Measurements from ENCODE around the gene TXLNB.
"Not testable (repeated sequence)": the region's sequence is repeated elsewhere in the genome, so short reads cannot be mapped to it uniquely, and the experiment has no call there.

Gene TXLNB

DNA sequence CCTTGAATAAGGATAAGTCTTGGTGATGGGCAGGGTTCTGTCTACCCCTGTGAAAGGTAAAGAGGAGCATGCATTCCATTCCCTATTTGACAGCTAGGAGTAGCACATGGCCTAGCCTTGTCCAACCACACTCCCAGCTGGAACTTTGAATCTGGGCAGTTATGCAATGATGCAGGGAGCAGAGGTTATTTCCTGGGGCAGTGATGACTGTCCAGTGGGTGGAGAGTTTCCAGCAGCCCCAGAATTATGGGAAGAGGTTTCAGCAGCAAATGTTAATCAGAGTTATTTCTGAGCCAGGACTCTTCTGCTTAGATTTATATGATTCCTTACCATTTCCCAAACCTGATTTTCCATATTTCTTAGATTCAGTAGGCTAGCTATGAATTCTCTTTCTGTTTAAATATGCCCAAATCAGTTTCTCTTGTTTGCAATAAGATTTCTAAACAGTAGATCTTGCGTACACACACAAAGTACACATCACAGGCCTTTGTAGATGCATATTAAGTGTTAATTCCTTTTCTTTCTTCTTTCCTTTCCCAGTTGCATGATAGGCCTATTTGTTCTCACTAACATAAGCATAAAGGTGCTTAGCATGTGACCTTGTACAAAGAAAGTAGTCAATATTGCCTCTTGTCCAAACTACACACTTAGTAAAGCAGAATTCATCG lies 17.3 kb upstream of the TXLNB start:
- DNase-seq (ENCODE audit: low read depth), result no peak

DNA sequence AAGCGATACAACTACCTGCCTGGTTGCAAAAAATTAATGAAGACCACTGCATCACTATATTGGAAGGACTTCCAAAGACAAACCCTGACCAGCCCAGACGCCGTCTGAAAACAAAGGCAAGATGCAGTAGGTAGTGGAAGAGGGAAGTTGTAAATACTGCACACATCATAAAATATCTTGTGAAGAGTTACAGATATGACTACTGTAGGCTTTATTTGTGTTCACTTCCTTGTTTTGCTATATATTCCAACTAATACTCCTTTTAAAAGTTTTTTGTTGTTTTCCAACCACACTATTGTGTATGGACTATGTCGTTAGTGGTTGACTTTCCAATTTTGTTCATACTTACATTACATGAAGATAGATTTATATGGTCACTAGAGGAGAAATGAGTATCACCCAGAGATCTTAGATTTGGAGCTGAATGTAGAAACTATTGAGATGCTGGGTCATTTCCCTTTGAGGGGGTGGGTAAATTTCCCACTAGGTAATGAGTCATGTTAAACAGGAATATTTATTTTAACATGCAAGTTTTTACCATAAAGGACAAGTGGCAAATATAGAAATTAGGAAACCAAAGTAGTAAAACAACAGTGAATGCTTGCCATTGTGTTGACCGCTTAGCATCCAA lies 16.6 kb upstream of the TXLNB start:
- no peak for DNase-seq (ENCODE audit: low read depth)

DNA sequence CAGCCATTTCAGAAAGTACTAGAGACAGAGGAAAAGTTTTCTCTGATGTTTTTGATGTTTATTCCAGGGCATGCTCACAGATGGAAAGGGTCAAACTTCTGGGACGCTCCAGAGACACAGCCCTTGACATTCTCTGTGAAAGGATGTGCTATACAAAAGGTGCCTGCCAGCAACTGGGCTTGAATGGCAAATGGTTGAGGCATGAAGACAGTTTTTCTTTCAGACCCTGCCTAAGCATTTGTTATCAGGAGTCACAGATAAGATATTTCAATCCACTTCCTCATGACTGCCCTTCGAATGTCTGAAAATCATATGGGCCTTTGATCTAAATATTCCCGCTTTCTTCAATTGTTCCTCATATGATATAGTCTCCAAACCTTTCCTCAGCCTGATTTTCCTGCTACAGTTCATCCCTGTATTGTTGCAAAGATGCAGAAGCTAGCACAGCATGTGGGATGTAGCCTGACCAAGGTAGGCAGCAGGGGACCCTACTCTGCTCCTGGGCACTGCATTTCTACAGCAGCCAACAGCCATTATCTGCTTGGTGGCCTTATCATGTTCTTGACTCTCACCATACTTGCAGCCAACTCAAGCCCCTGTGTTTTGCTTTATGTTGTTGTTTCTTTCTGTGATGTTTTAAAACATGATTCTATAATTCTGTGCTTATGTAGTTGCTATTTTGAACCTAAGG lies 14.6 kb upstream of the TXLNB start:
- DNase-seq (ENCODE audit: low read depth), result no peak

DNA sequence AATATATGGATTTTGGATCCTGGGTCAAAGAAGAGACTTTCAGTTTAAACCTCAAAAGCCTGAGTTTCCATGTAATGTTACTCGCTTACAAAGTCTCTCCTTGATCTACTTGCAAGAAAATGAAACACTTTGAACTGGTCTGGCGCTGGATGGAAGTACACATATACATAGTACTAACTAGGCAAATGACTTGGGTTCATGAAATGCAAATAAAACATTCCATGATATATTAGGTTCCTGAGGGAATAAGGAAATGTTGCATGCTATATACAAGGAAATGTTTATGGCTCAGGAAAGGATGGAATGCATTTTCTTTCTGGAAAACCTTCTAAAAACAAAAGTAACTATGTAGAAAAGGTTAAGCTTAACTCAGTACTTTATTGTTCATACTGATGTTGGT lies 11.4 kb upstream of the TXLNB start:
- no peak for DNase-seq (ENCODE audit: low read depth)

DNA sequence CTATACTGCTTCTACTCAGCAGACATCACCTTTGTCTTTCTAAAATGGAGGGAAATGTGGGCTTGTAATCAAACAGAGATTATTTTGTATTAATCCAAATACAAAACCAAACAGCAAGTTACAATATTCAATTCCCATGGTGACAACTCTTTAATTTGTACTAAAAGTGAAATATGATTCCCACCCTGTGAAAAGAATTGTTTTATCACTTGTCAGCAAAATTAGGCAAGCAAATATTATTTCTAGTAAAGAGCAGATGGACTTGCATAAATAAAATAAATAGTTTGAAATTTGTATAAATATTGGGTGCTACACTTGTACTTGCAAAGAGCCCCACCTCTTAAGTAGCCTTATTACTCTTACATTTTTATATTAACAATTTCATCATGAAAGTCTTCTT lies 6.1 kb upstream of the TXLNB start:
- DNase-seq (ENCODE audit: low read depth), result no peak

DNA sequence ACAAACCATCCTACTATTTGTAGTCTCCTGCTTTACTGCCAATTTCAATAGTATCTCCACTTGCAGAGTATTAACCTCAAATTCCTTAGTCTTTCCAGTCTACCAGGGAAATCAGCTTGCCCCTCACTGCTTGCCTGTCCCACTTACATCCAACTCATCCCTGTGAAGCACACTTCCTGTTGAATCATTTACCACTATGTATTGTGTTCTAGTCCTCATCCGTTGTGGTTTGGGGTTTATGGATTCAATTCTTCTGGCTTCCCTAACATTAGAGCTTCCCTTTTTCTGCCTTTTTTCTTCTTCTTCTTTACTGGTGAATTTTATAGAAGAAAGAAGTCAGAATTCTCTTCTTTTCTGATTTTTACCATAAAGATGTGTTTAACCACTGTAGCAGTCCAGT lies 5.1 kb upstream of the TXLNB start:
- no peak for DNase-seq (ENCODE audit: low read depth)

DNA sequence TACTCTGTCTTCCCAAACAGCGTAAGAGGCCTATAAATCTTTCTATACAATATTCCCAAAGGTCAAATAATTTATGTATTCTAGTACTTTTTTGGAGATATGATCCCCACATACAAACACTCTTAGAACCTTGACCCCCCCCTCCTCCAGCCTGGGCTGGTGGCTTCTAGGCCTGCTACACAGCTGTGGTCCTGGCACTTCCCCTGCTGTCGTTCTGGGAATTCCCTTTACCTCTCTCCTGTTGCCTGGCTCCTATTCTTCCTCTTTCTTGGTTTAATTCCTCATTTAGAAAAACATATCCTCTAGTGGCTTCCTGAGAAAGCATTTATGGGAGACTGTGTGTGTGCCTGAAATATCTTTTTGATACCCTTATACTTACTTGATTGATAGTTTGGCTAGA lies 4.1 kb upstream of the TXLNB start:
- no peak for DNase-seq (ENCODE audit: low read depth)

DNA sequence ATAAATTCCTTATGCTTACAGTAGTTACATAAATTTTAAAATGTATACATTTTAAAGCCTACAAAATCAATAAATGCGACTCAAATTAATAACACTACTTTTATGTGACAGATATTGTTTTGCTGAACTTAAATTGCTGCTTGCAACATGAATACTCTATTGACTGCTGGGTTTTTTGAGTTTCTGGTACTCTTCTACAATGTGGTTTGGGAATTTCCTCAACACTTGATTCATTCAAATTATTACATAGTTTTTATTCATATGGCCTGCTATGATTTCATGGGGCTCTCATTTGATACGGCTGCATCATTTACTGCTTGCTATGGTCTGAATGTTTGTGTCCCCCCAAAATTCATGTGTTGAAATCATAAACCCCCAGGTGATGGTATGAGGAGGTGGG lies 2.3 kb upstream of the TXLNB start:
- DNase-seq (ENCODE audit: low read depth), result no peak

DNA sequence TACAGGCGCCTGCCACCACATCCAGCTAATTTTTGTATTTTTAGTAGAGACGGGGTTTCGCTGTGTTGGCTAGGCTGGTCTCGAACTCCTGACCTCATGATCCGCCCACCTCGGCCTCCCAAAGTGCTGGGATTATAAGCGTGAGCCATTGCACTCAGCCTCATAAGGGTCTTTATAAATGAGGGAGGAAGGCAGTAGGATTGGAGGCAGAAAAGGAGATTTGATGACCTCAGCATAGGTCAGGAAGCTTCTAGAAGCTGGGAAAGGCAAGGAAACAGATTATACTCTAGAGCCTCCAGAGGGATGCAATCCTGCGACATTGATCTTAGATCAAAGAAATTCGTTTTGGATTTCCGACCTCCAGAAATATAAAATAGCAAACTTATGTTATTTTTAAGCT lies 1.4 kb upstream of the TXLNB start:
- not testable (repeated sequence) for DNase-seq (ENCODE audit: low read depth)

DNA sequence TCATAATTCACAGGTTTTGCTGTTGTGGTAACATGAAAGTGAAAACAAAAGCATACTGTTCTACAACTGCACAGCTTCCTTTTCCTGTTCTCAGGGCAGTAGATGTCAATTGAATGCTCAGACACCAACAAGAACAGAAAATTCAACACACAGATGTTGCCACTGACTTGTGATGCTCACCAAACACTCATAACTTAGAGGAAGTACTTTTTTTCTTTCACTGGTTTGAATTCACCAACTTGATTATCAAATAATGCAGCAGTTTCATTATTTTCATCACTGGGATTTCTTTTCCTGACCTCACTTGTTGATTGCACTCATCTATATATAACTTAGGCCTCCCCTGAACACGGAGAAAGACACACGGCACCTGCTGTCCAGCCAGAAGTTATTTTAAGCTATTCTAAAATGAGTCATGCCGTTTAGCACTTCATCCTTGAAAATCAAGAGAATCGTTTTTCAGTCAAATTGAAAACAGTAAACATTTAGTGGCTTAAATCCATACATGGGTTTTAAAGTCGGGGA lies 949 bp downstream of the TXLNB start:
- no peak for DNase-seq (ENCODE audit: low read depth)

DNA sequence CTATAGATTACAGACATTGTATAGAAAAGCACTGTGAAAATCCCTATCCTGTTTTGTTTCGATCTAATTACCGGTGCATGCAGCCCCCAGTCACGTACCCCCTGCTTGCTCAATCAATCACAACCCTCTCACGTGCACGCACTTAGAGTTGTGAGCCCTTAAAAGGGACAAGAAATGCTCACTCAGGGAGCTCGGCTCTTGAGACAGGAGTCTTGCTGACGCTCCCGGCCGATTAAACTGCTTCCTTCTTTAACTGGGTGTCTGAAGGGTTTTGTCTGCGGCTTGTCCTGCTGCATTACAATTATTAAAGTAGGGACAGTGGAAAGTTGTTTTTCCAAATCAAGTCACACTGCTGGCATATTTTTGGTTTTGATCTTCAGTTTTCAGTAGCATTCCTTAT lies 2.6 kb downstream of the TXLNB start:
- DNase-seq (ENCODE audit: low read depth), result no peak

DNA sequence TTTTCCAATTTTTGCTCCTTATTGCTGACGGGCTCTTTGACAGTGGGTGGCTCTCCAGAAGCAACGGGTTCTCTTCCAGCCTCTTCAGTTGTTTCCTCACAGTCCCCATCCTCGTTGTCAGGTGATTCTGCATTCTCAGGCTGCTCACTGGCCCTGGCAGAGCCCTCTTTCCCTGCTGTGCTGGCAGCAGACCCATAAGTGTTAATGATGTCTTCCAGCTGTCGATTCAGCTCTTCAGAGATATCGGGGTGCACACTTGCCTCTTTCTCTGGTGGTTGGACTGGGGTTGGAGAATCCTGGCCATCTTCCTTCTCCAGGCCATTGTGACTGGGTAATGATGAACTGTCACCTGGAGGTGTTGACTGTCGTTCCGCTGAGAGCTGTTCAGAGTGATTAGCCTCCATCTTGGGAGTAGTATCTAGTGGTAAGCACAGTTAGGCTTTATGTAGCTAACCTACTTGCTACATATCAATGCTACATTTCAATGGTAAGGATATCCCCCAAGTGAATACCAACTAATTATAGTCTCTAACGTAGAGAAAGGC lies 3.2 kb downstream of the TXLNB start:
- no peak for DNase-seq (ENCODE audit: low read depth)

DNA sequence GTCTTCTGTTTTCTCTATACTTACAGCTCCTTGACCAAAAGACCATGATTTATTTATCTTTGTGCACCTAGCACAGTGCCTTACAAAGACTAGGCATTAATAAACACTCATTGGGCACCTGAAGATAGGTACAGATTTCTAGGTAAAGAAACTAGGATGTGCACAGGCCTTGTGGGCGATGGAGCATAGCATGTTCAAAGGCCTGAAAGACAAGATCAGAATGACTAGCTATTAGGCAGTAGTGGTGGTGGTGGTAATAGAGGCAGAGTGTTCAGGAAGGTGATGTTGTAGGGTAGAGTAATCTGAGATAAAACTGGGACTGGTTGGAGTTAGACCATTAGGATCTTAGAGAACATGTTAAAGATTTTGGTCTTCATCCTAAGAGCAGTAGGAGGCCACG lies 3.9 kb downstream of the TXLNB start:
- DNase-seq (ENCODE audit: low read depth), result no peak

DNA sequence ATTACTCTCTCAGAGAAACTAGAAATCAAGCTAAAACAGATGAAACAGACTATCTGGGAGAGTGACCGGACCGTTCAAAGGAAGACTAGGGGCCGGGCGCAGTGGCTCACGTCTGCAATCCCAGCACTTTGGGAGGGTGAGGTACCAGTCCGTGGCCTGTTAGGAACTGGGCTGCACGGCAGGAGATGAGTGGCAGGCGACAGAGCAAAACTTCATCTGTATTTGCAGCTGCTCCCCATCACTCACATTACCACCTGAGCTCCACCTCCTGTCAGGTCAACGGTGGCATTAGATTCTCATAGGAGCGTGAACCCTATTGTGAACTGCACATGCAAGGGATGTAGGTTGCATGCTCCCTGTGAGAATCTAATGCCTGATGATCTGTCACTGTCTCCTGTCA lies 5.4 kb downstream of the TXLNB start:
- DNase-seq (ENCODE audit: low read depth), result not testable (repeated sequence)

DNA sequence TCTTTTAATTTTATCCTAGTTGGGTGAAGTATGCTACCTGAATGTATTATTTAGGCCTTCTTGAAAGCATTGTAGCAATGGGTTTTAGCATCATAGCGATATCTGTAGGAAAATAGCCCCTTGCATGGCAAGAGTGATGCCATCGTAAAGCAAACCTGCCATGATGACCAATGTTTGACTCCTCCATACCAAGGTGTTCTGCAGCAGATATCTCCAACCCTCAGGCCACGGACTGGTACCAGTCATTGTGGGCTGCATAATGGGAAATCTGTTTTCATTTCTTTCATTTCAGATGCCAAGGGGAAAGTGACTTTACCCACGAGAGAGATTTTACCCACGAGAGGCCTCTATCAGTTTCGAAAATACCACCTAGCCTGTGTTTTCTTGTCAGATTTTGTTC lies 6.2 kb downstream of the TXLNB start:
- DNase-seq (ENCODE audit: low read depth), result no peak

DNA sequence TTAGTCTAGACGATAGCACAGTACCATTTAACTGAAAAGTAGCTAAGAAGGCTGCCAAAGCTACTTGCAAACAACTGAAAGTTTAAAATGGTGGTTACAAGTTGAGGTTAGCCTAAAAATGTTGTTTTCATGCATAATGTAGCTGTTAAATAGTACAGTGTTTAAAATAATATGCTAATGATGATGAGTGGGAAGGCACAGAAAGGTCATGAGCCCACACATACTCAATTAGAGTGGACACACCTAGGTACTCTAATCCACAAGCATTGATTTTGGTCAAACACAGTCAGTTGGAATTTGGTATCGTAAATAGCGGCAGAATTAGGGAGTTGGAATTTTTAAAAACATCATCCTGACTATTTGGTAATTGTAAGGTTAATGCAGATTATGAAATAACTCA lies 7.0 kb downstream of the TXLNB start:
- no peak for DNase-seq (ENCODE audit: low read depth)

DNA sequence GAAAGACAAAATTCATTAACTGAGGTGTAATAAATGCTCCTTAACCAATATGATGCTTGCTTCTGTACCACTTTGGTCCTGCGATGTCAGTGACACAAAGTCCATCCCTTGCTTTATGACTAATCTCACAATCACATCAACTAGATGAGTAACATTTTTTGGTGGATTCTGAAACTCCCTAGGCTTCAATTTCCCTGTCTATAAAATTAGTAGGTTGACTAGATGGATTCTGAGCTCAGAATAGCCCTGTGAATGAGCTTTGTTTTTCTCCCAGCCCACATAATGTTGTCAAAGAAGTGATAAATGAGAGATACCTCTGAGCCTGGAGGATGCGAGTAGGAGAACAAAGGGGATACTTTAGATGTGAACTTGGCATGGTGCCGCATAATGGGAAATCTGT lies 9.1 kb downstream of the TXLNB start:
- DNase-seq (ENCODE audit: low read depth), result no peak

DNA sequence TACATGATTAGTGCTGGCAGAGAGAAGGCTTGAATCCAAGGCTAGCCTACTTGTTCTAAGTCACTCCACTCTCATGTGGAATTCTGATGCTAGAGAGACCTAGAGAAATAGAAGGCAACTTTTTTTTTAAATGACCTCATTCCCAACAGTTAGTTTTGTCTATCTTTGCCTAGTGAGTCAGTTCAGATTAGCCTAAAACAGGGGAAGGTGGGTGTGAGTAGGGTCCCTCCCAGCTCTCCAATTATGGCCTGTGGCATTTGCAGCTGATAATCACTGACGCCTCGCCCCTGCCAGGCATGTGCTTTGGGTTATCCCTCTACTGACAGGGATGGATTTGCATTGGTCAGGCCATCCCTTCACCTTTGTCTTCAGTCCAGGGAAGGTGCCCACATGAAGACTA lies 13.6 kb downstream of the TXLNB start:
- no peak for DNase-seq (ENCODE audit: low read depth)

DNA sequence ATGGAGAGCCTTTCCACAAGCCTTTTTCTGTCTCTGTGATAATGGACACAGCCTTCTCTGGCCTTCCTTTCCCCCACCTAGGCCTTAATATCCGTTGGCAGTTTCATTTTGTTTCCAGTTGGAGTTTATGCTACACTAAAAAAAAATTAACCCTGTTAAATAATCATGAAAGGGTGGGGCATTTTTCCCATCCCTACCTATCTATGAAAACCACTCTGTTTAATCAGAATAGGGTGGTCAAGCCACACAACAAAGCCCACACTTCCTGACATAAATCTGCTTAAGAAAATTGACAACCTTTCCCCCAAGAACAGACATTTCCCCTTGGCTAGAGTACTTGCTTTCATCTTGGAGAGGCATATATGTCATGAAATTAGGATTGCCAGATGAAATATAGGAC lies 14.2 kb downstream of the TXLNB start:
- DNase-seq (ENCODE audit: low read depth), result no peak

DNA sequence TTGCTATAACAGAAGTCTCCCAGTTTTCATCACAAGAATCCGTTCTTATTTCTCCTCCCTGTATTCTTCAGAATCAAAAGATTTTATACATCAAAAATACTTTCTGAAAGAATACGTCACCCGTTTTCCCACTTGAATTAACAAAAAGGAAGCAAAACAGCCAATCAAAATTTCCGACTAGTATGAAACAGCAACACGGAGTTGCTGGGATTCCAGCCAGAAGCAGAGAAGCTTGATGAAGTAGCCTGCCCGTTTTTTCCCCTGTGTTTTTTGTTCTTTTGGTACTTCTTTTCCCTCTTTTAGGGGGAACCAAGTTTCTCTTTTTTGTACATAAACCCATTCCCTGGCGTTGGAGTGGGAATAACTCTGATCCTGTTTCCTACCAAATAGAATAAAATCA lies 14.6 kb downstream of the TXLNB start:
- no peak for DNase-seq (ENCODE audit: low read depth)

DNA sequence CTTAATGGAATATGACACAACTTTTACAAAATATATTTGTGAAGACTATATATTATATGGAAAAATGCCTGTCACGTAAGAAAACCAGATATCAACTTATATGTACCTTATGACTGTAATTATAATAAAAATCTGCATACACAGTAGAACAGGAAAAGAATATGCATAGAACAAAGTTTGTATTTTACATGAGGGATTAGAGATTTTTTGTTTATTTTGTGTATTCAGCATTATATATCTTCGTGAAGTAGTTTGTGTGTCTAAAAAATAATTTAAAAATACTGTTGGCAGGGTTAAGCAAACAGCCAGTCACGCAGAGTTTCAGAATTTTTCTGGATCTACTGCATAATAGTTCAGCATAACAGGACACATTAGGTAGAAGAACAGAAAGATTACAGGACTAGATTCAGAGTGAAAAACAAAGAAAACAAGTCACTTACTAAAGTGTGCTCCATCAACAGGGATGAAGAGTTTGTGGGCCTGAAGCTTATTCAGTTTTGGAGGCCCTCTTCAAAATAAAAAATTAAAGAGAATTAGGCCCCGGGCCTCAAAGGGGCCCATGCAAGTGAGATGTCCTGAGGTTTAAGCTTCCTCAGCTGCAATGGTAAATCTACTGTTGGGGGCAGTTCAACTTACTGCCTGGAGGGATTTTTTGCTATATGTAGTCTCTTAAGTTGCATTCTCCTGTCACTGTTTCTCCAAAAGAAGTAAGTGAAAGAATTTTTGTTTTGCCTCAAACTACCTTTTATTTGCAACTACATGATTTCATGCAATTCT lies 16.3 kb downstream of the TXLNB start:
- DNase-seq (ENCODE audit: low read depth), result no peak

DNA sequence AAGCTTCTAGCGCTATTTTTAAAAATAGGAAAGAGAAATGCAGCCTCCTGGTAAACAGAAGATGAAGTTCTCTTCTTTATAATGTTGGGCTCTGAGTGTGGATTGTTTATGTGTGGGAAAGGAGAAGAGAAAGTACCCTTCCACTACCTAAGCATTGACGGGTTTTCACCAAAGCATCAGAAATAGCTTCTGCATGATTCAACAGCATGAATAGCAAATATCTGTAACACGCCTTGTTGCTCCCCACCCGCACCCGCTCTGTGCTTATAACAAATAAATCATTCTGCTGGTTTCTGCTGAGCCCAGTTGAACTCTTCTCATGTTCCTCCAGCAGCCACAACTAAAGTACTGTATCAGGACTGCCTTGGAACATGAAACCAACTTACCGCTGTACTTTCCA lies 20.7 kb downstream of the TXLNB start:
- DNase-seq (ENCODE audit: low read depth), result no peak
